SKM-1 (cell line): ENCODE results near the gene HCN4.

ENCODE experiments used
- DNase-seq: peaks from one replicate; lab custom pipeline; 2025; ENCODE audit not compliant: unreplicated experiment; lab: John Stamatoyannopoulos, UW

HCN4 gene

DNA sequence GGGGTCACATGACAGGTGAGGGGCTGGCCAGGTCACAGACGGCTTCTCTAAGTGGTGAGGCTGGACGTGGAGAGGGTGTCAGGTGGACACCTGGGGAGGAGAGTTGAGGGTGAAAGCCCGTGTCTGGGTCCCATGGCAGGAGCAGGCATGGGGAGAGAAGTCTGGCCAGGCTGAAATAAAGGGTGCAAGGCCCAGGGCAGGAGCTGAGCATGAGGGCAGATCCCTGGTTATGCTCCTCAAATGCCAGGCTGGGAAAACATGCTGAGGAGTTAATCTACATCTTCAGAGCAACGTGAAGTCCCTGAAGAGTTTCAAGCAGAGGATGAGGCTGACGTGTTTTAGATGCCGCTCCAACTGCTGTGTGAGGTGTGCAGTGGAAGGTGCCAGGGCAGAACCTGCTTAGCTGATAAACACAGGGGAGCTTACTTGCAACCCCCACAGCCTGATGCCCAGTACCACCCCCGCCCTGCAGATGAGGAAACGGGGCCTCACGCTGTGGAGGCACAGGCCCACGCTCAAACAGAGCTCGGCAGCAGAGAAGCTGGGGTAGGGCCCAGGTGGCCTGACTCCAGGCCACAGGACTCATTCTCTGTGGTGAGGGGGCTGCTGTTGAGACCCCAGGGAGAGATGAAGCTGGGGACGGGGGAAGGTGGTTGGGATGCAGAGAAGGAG, 40.5 kb downstream of the HCN4 start:
- DNase-seq: no peak

- no peak for DNase-seq
Measured at GRCh38 chr15:73326157-73326556, 42.6 kb downstream of the HCN4 start.

DNA sequence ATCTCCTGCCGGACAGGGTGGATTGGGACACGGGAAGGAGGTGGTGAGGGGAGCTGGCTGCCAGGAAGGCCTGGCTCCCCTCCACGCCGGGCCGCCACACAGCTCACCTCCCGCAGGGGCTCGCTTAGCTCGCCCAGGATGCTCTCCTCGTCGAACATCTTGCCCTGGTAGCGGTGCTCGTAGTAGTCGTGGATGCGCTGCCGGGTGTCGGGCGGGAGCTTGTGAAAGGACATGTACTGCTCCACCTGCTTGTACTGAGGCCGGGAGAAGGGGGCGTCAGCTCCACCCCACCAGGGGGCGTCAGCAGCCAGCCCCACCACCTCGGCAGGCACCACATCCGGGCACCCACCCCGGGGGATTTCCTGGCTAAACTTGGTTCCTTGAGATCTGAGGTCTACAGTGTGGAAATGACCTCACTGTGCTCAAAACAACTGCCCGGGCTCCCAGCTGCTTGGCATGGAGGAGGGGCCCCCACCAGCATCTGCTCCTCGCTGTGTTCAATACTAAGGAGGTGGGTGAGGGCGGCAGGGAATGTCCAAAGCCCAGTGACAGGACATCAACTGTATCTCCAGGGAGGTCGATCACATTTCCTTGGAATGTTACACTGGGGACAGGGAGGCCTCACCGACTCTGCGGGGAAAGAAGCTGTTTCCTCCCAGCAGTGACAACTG, 43.4 kb downstream of the HCN4 start:
- DNase-seq: no peak

- no peak for DNase-seq
Measured at GRCh38 chr15:73324496-73325170, 44.1 kb downstream of the HCN4 start.

DNA sequence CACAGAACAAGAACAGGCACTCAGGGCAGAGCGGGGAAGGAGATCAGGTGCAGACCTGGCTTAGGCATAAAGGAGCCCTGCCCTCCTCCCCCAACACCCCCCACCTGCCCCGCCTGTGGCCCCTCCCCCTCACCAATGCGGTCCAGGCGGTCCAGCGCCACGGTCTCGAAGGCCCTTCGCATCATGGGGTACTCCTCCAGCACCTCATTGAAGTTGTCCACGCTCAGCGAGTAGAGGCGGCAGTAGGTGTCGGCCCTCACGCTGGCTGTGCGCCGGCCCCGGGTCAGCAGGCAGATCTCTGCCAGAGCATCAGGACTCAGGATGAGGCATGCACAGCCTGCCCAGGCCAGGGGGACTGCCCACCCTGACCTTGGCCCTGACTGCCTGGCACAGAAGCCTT, 44.8 kb downstream of the HCN4 start:
- DNase-seq: no peak

GRCh38 chr15:73323374-73323955, 45.3 kb downstream of the HCN4 start:
- no peak for DNase-seq

GRCh38 chr15:73322665-73323373, 45.9 kb downstream of the HCN4 start:
- no peak for DNase-seq

DNA sequence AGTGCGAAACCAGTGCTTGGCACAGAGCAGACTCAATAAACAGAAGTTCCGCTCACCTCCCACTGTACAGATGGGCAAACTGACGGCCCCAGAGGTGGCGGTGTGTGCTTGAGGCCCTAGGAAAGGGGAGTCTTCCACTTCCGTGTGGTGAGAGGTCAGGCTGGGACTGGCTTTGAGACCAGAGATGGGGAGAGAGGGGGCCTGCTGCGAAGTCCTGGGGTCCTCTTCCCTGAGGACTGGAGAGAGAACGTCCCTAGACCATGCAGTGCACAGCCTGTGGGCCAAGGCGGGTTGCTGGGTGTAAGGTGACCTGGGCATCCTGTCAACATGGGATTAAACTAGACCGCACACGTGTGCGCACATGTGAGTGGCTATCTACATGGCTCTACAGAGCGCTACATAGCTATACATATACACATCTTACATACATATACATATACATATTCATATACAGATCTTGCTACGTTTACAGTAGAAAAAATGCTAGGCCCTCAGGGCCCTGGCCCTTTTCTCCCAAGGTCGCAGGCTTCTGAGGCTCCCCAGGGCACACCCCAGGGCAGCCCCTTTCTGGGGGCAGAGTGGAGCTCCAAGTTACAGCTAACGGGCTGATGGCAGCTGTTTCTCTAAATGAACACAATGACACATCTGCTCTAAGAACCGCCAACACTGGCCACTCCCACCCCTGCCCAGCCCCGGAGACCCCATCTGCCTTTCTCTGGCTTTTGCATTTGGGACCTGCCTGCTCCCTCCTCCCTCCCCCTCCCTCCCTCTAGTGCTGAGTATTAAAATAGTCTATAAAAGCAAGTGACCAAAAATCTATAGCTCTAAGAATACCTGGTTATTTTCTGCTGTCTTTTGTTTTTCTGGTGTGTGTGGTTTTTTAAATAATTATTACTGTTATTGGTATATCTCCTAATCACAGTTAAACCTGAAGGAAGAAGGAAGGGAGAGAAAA, 47.0 kb downstream of the HCN4 start:
- no peak for DNase-seq

- no peak for DNase-seq
Measured at GRCh38 chr15:73320619-73321180, 48.1 kb downstream of the HCN4 start.

DNA sequence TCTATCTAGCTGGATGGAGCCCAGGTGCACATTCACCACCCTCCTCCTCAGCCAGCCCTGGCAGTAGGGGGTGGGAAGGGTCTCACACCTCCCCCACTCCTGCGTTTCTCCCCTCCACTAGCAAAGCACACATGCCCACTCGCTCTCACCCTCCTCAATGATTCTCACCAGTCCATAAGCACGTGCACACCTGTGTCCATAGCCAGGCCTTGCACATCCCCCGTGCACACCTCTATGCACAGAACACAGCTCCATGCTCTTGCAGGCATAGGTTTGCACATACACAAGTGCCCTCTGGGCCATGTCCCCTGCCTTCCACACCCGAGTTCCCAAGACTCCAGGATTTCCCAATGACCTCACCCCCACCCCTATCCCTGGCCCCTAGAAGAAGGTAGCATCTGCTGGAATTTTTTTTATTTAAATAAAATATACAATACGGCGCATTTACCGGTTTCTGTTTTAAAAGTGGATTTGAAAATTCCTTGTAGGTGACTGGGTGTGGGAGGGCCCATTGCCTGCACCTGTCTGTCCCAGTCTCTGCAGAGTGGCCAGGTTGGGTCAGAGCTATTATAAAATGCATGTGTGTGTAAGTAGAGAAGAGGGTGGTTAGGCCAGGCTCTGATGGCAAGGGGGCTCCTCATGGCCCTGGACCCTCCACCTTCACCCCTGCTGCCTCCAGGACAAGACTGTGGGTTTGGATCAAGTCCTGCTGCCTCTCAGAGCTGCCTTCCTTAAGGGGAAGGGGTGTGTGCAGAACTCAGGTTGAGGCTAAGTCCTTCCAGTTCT, 49.1 kb downstream of the HCN4 start:
- no peak for DNase-seq

- DNase-seq: no peak
Measured at GRCh38 chr15:73318463-73319351, 50.1 kb downstream of the HCN4 start.

DNA sequence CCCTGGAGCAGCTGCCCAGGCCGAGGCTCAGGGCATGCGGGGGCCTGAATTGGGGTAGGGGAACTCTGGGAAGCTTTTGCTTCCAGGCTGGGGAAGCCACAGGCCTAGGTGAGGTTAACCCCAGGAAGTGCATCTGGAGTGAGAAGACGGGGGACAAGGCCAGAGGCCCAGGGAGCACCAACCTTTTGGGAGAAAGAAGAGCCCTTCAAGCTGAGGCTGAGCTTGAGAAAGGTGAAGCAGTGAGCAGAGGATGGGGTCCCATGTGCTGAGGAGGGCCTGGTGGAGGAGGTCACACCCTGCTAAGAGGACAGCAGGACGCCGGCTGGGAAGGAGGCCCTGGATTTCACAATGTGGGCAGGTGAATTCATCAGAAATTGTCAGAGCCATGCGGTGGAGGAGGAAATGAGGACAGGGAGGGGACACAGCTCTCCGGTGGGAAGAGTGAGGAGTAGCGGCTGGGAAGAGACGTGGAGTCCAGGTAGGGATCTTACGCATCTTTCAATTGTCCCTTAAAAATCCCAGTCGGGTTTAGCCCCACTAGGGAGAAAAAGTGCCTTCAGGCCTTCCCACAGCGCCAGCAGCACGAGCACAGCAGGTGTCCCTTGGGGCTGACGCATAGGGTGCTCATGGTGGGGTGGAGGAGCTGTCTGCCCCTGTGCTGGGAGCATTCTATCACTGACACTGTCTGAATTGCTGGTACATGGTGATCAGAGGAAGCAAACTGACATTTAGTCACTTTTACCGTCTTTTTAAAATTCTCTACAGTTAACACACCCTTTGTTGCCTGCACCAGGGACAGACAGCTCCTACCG, 50.9 kb downstream of the HCN4 start:
- DNase-seq: no peak

GRCh38 chr15:73313861-73314260, 54.9 kb downstream of the HCN4 start:
- DNase-seq: no peak

DNA sequence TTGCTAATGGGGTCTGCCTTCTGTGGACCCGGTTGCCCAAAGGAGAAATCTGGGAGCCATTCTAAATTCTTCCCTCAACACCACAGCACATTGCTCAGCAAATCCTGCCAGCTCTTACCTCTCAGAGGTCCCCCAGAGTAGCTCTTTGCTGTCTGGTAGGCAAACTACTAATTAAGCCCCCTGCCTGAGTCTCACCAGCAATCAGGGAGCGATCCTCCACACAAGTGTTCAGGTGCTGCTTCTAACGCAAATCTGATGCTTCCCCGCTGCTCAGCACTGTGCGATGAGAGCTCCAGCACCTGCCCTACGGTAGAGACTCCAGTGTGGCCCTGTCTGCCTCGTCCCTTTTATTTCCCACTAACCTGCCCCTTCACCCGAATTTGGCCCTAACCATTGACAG, 60.5 kb downstream of the HCN4 start:
- no peak for DNase-seq

DNA sequence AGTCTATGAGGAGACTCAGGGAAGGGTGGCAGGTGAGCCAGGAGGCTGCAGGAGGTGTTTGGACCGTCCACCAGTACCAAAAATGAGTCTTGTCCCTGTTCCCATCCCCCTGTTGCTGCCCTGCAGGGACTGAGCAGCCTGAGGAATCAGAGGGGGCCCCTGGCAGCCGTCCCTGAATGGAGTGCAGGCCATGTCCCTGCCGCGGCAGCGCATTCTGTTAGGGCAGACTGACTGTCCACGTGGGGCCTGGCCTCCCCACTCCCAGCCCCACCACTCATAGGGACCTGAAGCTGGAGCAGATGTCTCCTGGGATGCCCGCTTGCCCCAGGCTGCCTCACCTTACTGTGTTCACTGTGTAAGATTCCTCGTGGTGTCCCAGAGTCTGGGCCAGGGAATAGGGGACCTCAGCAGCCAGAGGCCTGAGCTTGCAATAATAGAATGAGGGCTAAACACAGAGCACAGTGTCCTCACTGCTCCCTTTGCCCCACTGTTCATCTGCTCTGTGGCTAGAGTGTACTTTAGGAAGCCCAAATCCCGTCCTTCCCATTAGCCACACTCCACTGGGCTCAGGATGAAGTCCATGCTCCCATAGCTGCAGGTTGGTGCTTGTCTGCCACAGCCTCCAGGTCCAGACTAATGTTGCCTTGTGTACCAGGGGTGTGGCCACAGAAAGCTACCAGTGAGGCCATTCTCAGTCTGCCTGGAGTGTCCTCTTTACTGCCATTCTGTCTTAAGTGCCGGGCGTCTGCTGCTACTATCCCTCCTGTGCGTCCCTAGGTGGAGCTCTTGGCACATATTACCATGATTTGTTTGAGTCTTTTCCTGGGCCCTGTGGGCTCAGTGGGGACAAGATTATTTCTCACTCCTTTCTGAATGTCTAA, 63.2 kb downstream of the HCN4 start:
- DNase-seq: peak; percentile 68

DNA sequence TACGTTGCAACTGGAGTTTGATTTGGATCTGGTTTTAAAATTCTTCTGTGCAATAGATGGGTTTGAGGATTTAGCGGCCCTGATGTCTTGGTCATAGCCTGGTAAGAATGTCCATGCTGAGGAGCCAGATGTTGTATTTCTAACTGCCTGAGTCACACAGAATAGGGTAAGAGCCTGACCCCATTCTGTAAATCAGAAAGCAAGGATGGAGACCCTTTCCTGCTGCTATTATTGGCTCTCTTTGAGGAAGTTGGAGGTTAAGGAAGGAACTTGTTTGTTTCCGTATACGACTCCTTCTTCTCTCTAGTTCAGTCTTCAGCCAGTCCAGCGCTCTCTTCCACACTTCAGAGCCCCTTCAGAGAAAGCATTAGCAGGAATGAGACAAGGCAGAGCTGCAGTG, 65.1 kb downstream of the HCN4 start:
- DNase-seq: peak; percentile 54
